Measurements from ENCODE around the gene NR1H4. TPM values are rescaled to one million over a fixed set of nuclear protein-coding genes. Genes with fewer than 3 reads are reported as not detected.
"Not testable (repeated sequence)": the region's sequence is repeated elsewhere in the genome, so short reads cannot be mapped to it uniquely, and the experiment has no call there.

The NR1H4 gene
- total RNA-seq = not detected

DNA sequence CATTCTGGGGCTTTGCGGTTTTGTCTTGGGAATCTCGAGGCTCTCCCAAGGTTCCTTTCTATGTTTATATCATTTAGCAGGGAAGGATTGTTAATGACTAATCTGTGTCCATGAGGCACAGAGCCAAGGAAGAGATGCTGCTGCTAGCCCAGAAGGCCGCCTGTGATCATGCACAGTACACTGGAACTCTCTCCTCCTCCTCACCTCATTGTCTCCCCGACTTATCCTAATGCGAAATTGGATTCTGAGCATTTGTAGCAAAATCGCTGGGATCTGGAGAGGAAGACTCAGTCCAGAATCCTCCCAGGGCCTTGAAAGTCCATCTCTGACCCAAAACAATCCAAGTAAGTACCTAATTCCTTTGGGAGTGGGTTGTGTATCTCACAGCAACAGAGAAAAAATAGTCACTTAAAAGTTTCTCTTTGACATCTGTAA lies at the start of gene NR1H4:
NR1H4 (plus strand) TSS at position 151 of the 435 bp plus-strand sequence. CDS start 19,458 bp downstream, outside the sequence.
- no peaks in the 10 kb centered on the region for H3K4me1 Mint-ChIP-seq (ENCODE audit: low read depth in 2 of 2)
- ATAC-seq (no peak), DNase-seq (ENCODE audit: low spot score) (no peak)
- H3K27ac Mint-ChIP-seq = no peak within 1 kb of the TSS
- H3K4me3 Mint-ChIP-seq = no peak within 1 kb of the TSS
- H3K36me3 Mint-ChIP-seq = no peaks in the 10 kb centered on the region
- H3K27me3 Mint-ChIP-seq = peaks cover 8 to 40% of the 10 kb centered on the region in 2 donors
- H3K9me3 Mint-ChIP-seq = peaks cover 3% of the 10 kb centered on the region

DNA sequence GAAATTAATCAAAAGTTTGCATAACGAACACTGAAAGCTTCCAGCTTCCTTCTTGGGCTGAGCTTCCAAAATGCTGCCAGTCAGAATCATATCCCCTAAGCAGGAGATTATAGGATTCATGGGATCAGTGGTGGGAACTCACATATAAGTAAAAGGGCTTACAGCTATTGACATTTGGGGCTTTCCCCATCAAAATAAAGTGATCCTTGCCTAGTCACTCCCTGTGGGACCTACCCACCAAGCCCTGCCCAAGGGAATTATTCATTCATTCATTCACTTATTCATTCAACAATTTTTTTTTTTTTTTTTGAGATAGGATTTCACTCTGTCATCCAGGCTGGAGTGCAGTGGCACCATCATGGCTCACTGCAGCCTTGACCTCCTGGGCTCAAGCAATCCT lies 47.5 kb upstream of the NR1H4 start:
- no peaks in the 10 kb centered on the region for H3K36me3 Mint-ChIP-seq
- ATAC-seq (no peak), DNase-seq (ENCODE audit: low spot score) (no peak)
- no peak overlapping the region for H3K4me3 Mint-ChIP-seq
- H3K27ac Mint-ChIP-seq = no peak overlapping the region
- H3K27me3 Mint-ChIP-seq = peaks cover 2 to 24% of the 10 kb centered on the region in 2 donors
- no peaks in the 10 kb centered on the region for H3K4me1 Mint-ChIP-seq (ENCODE audit: low read depth in 2 of 2)
- H3K9me3 Mint-ChIP-seq = peaks cover 8% of the 10 kb centered on the region

DNA sequence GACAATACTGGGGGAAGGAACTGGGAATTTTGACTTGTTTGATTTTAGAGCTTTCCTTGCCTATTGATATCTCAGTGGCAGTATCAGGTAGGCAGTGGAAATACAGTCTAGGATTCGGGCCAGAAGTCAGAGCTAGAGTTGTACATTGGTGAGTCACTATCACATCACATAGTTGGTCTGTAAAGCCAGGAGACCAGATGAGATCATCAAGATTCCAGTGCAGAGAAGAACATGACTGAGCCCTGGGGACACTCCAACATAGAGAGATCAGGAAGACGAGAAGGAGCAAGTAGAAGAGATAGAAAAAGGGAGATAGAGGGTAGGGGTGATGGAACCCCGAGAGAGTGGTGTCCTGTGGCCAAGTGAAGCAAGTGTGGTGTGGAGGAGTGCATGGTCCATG lies 46.6 kb upstream of the NR1H4 start:
- Mint-ChIP-seq H3K4me3 (no peak overlapping the region), H3K27ac (no peak overlapping the region), H3K4me1 (ENCODE audit: low read depth in 2 of 2) (no peaks in the 10 kb centered on the region), H3K36me3 (no peaks in the 10 kb centered on the region), H3K27me3 (peaks cover 2 to 24% of the 10 kb centered on the region in 2 donors), H3K9me3 (peaks cover 8% of the 10 kb centered on the region)
- DNase-seq (ENCODE audit: low spot score) (no peak), ATAC-seq (no peak)

DNA sequence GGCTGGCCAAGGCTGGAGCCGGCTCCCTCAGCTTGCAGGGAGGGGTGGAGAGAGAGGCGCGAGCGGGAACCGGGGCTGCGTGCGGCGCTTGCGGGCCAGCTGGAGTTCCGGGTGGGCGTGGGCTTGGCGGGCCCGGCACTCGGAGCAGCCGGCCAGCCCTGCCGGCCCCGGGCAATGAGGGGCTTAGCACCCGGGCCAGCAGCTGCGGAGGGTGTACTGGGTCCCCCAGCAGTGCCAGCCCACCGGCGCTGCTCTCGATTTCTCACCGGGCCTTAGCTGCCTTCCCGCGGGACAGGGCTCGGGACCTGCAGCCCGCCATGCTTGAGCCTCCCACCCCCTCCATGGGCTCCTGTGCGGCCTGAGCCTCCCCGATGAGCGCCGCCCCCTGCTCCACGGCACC lies 43.4 kb upstream of the NR1H4 start:
- H3K4me1 Mint-ChIP-seq (ENCODE audit: low read depth in 2 of 2); H3K4me3 Mint-ChIP-seq; H3K36me3 Mint-ChIP-seq; H3K27ac Mint-ChIP-seq; DNase-seq (ENCODE audit: low spot score); H3K9me3 Mint-ChIP-seq; ATAC-seq: not testable (repeated sequence)
- peaks cover 2 to 15% of the 10 kb centered on the region in 2 donors for H3K27me3 Mint-ChIP-seq

DNA sequence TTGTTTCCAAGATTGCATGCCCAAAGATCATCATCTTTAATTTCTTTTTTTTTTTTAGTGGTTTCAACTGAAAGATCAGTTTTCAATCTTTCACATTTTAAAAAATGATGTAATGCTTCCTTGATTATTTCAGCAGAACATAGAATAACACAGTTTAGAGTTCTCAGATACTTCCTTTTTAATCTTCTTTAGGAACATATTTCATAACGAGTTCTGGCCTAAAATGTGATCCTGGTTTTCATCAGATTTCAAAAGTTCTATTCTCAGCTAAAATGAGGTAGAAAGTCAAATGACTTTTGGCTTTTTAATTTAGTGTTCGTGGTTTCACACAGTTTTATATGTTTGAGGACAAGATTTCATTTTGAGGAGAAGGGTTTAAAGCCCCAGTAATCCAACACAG lies 40.0 kb upstream of the NR1H4 start:
- peaks cover 2% of the 10 kb centered on the region for H3K9me3 Mint-ChIP-seq
- H3K4me3 Mint-ChIP-seq = no peak overlapping the region
- ATAC-seq (no peak), DNase-seq (ENCODE audit: low spot score) (no peak)
- no peaks in the 10 kb centered on the region for H3K4me1 Mint-ChIP-seq (ENCODE audit: low read depth in 2 of 2)
- H3K27me3 Mint-ChIP-seq = no peaks in the 10 kb centered on the region
- H3K27ac Mint-ChIP-seq = no peak overlapping the region
- H3K36me3 Mint-ChIP-seq = no peaks in the 10 kb centered on the region

DNA sequence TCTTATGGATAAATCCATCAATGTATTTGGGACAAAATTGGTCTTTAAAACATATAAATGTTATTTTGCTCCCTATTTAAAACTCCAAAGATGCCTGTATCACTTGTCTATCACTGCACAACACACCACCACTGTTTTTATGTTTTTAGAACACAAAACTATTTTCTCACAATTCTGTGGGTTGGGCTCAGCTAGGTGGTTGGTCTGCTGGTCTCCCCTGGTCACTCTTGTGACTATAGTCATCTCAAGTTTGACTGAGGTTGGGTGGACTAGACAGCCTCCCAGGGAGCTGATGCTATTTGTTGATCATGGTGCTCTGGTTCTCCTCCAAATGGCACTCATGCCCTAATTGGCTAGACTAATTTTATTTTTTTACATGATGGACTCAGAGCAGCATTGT lies 39.5 kb upstream of the NR1H4 start:
- Mint-ChIP-seq H3K27ac (no peak overlapping the region), H3K36me3 (no peaks in the 10 kb centered on the region), H3K9me3 (peaks cover 2% of the 10 kb centered on the region), H3K4me3 (no peak overlapping the region), H3K27me3 (no peaks in the 10 kb centered on the region), H3K4me1 (ENCODE audit: low read depth in 2 of 2) (no peaks in the 10 kb centered on the region)
- ATAC-seq (no peak), DNase-seq (ENCODE audit: low spot score) (no peak)

DNA sequence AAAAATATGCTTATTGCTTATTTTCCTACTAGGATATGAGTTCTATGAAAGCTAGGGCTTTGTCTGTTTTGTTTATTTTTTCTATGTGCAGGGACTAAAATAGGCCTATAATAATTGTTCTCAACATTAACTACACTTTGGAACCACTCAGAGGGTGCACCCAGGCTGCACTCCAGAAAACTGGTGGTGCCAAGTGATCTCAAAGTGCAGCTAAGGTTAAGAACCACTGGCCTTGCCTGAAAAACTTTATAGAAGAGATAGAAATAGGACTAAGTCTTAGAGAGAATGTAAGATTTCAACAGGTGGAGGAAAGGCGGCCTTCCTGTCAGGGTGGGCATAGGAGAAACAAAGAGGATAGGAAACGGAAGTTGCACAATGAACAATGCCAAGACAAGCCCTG lies 37.7 kb upstream of the NR1H4 start:
- Mint-ChIP-seq H3K4me1 (ENCODE audit: low read depth in 2 of 2) (no peaks in the 10 kb centered on the region), H3K4me3 (no peak overlapping the region), H3K9me3 (no peaks in the 10 kb centered on the region), H3K27me3 (peaks cover 2 to 6% of the 10 kb centered on the region in 2 donors), H3K36me3 (no peaks in the 10 kb centered on the region), H3K27ac (no peak overlapping the region)
- DNase-seq (ENCODE audit: low spot score) (no peak), ATAC-seq (no peak)

DNA sequence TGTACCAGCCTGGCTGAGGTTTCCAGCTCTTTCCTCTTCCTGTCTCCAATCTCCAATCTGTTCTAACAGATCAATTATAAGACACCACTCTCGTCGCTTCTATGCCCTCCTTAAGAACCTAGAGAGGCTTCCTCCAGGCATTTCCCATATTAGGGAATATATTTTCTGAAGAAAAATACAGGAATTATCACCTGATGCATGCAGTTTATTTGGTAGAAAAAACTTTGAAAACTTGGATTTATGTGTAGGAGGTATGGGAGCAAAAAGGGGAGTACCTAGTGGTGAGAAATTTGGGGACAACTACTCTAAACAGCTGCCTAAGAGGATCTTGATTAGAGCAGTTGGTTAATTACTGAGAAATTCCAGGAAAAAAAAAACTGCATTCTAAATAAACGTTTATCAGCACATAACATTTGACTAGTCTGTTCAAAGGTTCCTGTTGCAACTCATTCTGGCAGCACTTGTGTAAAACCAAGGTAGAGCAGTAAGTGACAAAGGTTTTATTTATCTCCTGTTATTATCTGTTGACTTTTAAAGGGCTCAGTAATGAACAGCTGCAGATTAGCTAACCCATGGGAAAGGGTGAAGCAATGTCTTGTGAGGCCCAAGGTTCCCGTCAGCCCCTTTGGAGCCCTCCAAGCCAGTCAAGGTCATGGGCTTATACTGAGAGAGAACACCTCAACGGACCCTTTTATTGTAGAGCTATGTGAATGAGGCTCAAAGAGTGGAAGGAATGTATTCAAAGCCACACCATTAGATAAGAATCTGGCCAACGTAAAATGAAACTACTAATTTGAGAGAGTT lies 36.4 kb upstream of the NR1H4 start:
- no peaks in the 10 kb centered on the region for H3K9me3 Mint-ChIP-seq
- ATAC-seq = no peak
- peaks cover 2 to 11% of the 10 kb centered on the region in 2 donors for H3K27me3 Mint-ChIP-seq
- no peak for DNase-seq (ENCODE audit: low spot score)
- no peaks in the 10 kb centered on the region for H3K4me1 Mint-ChIP-seq (ENCODE audit: low read depth in 2 of 2)
- H3K36me3 Mint-ChIP-seq = no peaks in the 10 kb centered on the region
- no peak overlapping the region for H3K27ac Mint-ChIP-seq
- H3K4me3 Mint-ChIP-seq = no peak overlapping the region

DNA sequence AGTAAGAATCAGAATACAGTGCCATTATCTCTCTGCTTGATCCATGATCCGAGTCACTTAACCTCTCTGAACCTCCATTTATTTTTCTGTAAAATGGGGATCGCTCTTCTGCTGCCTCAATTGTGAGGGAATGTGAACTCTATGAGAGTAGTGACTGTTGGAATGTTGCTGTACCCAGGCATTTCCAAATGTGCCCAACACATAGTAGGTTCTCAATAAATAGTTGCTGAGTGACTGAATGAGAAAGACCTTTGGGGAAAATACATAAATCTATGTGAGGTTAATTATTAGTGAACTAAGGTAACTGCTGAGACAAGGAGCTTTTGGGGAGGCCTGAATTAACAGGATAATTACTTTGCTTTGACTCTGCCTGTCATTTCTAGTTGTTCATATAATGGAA lies 33.9 kb upstream of the NR1H4 start:
- H3K9me3 Mint-ChIP-seq = no peaks in the 10 kb centered on the region
- peaks cover 4 to 11% of the 10 kb centered on the region in 2 donors for H3K27me3 Mint-ChIP-seq
- H3K36me3 Mint-ChIP-seq = no peaks in the 10 kb centered on the region
- H3K27ac Mint-ChIP-seq = no peak overlapping the region
- no peak overlapping the region for H3K4me3 Mint-ChIP-seq
- DNase-seq (ENCODE audit: low spot score) = no peak
- ATAC-seq = no peak
- H3K4me1 Mint-ChIP-seq (ENCODE audit: low read depth in 2 of 2) = no peaks in the 10 kb centered on the region

DNA sequence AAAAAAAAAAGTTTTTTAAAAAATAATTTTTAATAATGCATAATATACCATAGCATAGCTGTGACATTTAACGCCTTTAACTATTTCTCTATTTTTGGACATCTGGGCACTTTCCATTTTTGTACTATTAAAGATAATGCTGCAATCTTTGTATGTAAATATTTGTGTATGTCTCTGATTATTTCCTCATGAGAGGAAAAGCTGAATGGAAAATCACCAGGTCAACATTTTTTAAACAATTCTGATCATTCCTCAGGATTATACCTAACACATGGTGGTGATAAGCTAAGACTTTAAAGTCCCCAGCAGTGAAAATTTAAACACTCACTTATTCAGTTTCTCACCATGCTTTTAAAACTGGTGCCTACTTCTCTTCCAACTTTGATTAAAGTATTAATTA lies 31.3 kb upstream of the NR1H4 start:
- Mint-ChIP-seq H3K36me3 (no peaks in the 10 kb centered on the region), H3K4me3 (no peak overlapping the region), H3K27me3 (peaks cover 16 to 26% of the 10 kb centered on the region in 2 donors), H3K27ac (no peak overlapping the region), H3K4me1 (ENCODE audit: low read depth in 2 of 2) (no peaks in the 10 kb centered on the region), H3K9me3 (no peaks in the 10 kb centered on the region)
- DNase-seq (ENCODE audit: low spot score) (no peak), ATAC-seq (no peak)

DNA sequence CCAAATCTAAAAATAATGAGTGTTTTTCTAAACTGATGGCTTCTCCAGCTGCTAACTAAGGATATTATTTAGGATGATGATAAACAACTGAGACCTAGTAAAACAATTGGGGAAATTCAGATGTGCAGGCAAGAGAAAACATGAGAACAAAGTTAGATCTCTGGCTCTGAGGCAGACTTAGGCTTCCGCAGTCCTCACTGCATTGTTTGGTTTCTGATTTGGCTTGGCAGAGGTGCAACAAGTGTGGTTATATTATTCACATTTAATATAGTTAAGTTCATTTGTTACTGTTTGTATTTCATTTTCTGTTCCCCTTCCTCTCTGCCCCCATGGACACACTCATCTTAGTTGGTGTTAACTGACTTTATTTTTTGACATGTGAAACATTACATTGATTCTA lies 30.2 kb upstream of the NR1H4 start:
- no peak for DNase-seq (ENCODE audit: low spot score)
- no peak overlapping the region for H3K27ac Mint-ChIP-seq
- ATAC-seq = no peak
- peaks cover 17 to 28% of the 10 kb centered on the region in 2 donors for H3K27me3 Mint-ChIP-seq
- no peaks in the 10 kb centered on the region for H3K9me3 Mint-ChIP-seq
- H3K36me3 Mint-ChIP-seq = no peaks in the 10 kb centered on the region
- no peaks in the 10 kb centered on the region for H3K4me1 Mint-ChIP-seq (ENCODE audit: low read depth in 2 of 2)
- H3K4me3 Mint-ChIP-seq = no peak overlapping the region

DNA sequence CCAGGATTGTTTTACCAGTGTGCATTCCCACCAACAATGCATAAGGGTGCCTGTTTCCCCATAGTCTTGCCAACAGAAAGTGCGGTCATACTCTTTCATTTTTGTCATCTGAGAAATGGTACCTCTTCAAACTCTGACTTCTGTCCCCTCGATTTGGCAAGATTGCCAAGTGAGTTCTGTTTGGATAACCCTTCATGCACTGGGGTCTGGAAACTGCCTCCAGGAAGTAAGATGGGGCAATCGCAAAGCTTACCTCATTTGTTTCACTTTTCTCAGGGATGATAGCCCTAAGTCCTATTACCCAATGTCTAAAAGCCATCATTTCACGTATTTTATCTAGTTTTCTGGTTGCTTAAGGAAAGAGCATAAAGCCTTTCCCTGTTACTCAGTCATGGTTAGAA lies 28.6 kb upstream of the NR1H4 start:
- H3K27ac Mint-ChIP-seq = no peak overlapping the region
- no peak for DNase-seq (ENCODE audit: low spot score)
- H3K27me3 Mint-ChIP-seq = peaks cover 17 to 30% of the 10 kb centered on the region in 2 donors
- no peak for ATAC-seq
- H3K4me1 Mint-ChIP-seq (ENCODE audit: low read depth in 2 of 2) = no peaks in the 10 kb centered on the region
- H3K4me3 Mint-ChIP-seq = no peak overlapping the region
- H3K36me3 Mint-ChIP-seq = no peaks in the 10 kb centered on the region
- H3K9me3 Mint-ChIP-seq = no peaks in the 10 kb centered on the region

DNA sequence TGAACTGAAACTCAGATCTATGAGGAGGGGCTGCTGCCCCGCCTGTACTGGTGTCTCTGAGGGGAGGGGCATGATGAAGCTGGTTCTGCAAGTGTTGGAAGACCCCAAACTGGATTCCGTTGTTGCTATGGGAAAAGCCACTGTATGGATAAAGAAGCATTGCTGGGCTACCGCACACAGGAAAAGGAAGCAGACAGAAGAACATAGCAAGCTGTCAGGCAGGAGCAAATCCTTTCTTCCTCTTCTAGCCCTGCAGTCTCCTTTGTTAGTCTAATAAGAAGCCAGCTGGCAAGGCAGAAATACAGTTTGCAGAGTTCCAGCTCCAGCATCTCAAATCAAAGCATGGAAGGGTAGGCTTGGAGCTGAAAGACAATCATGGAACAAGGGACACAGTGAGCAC lies 26.3 kb upstream of the NR1H4 start:
- no peak overlapping the region for H3K27ac Mint-ChIP-seq

DNA sequence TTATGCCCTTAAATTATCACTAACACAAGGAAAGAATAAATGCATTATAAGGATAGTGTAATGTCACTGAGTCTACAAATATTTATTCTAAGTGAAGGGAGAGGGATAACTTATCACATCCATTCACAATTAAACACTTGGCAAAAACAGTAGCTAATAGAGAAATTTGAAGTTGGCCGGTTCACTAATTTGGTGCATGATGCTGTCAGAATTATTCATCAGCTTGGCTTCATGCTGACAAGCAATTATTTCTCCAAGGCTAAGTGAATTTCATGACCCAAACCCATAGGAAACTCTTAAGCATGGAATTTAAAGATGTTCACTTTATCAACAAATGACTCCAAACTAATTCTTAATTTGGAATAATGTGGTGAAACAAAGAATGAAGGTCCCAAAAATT lies 25.0 kb upstream of the NR1H4 start:
- DNase-seq (ENCODE audit: low spot score) (no peak), ATAC-seq (no peak)
- H3K36me3 Mint-ChIP-seq = no peaks in the 10 kb centered on the region
- peaks cover 18 to 36% of the 10 kb centered on the region in 2 donors for H3K27me3 Mint-ChIP-seq
- no peaks in the 10 kb centered on the region for H3K9me3 Mint-ChIP-seq
- no peak overlapping the region for H3K27ac Mint-ChIP-seq
- no peaks in the 10 kb centered on the region for H3K4me1 Mint-ChIP-seq (ENCODE audit: low read depth in 2 of 2)
- no peak overlapping the region for H3K4me3 Mint-ChIP-seq

More for the DNA sequence above, 26.3 kb upstream of the NR1H4 start:
- Mint-ChIP-seq H3K36me3 (no peaks in the 10 kb centered on the region), H3K4me1 (ENCODE audit: low read depth in 2 of 2) (no peaks in the 10 kb centered on the region), H3K4me3 (no peak overlapping the region), H3K9me3 (no peaks in the 10 kb centered on the region), H3K27me3 (peaks cover 19 to 36% of the 10 kb centered on the region in 2 donors)
- no peak for DNase-seq (ENCODE audit: low spot score)
- ATAC-seq = no peak

DNA sequence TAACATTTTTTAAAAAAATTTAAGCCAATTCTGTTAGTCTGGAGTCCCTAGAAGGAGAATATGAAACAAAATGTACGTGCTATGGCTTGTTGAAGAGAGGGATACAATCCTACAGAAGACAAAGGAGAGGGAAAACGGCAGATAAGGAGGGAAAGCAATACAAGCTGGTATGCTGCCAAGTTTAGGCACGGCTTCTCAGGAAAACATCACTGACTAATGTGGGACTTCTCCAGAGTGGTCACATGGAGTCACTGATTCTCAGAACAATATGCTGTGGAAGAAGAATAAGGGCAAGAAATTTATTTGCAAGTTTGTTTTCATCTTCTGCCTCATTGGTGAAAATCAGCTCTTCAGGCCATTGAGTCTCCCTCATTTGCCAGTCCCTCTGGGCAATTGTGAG lies 22.9 kb upstream of the NR1H4 start:
- DNase-seq (ENCODE audit: low spot score) (no peak), ATAC-seq (no peak)
- no peaks in the 10 kb centered on the region for H3K4me1 Mint-ChIP-seq (ENCODE audit: low read depth in 2 of 2)
- H3K36me3 Mint-ChIP-seq = no peaks in the 10 kb centered on the region
- H3K27me3 Mint-ChIP-seq = peaks cover 12 to 29% of the 10 kb centered on the region in 2 donors
- no peak overlapping the region for H3K27ac Mint-ChIP-seq
- H3K9me3 Mint-ChIP-seq = no peaks in the 10 kb centered on the region
- no peak overlapping the region for H3K4me3 Mint-ChIP-seq

All from natural killer cell treated with Interleukin-12 subunit alpha and Interleukin-12 subunit beta and Interleukin-15 and Interleukin-18, amount 100 ng/mL, for 72 hours (primary cell).